K562 (cell line): ENCODE measurements around the gene MAS1L. TPM values are rescaled to one million over a fixed set of nuclear protein-coding genes. Genes with fewer than 3 reads are reported as not detected.

ENCODE experiments used
- ATAC-seq: fragments of 200-7000 bp; cut with Tn5 transposase; 3 replicates; pipeline ENCODE4 v1.9.1; 2020; ENCODE audit warnings: moderate library complexity
- BruUV-seq: library from RNA; stranded (reverse); fragments of 400-500 nt; replicated peaks from 2 replicates; lab custom pipeline; 2021; lab: Mats Ljungman, UMichigan
- CTCF ChIA-PET: fragments of 300-600 bp; formaldehyde crosslinking; extraction: SDS; loops from one replicate; lab custom pipeline; 2021; ENCODE audit warnings: low intra/inter-chr PET ratio; lab: Yijun Ruan, JAX
- POLR2A ChIA-PET: fragments of 300-600, 350-650 bp; sonication (Branson Sonifier 250); formaldehyde crosslinking; extraction: SDS; loops from one replicate; lab custom pipeline; 2021; ENCODE audit warnings: antibody characterized with exemption, inconsistent platforms; lab: Yijun Ruan, JAX
- DNase-seq, 4 experiments: peaks; one replicate each; pipeline versions ENCODE4 v3.0.0 to v3.0.0-alpha.2; 2011 to 2018; ENCODE audit warnings: low spot score in 3 of 4, mixed read lengths in 3 of 4; ENCODE audit errors: extremely low read depth in 1 of 4
- FAIRE-seq: peaks from 2 replicates; lab custom pipeline; 2011; peaks lifted over from hg19 to GRCh38; lab: Jason Lieb, UNC
- H2AFZ ChIP-seq: 2 replicates; pipeline ENCODE4 v1.6.0; 2011; ENCODE audit warnings: low read depth, low read length, control low read depth, inconsistent platforms
- H3K27ac ChIP-seq: fragments of 200-600 bp; 3 replicates; pipeline ENCODE4 v1.8.0; 2011; ENCODE audit warnings: low read depth, mild to moderate bottlenecking, control low read depth, inconsistent platforms, low read length, moderate library complexity, mixed read lengths; ENCODE audit errors: extremely low read depth
- H3K27me3 ChIP-seq, 2 experiments: fragments of 300-600 bp in 1 of 2; 2 replicates in 1 of 2; 3 replicates in 1 of 2; pipeline versions ENCODE4 v1.6.0 to v1.8.0; 2011; ENCODE audit warnings: inconsistent platforms in 2 of 2, low read length in 2 of 2, mild to moderate bottlenecking in 1 of 2, mixed read lengths in 1 of 2, moderate library complexity in 1 of 2; ENCODE audit not compliant: control insufficient read depth in 2 of 2, insufficient read depth in 2 of 2
- H3K36me3 ChIP-seq: fragments of 300-600 bp; 3 replicates; pipeline ENCODE4 v1.8.0; 2011; ENCODE audit warnings: mild to moderate bottlenecking, low read length, inconsistent platforms; ENCODE audit not compliant: control insufficient read depth, insufficient read depth
- H3K4me1 ChIP-seq, 2 experiments: fragments of 200-600 bp in 1 of 2; replicated peaks in 1 of 2; 2 replicates in 1 of 2; 3 replicates in 1 of 2; pipeline versions ENCODE4 v1.5.1 to v1.8.0; 2011; ENCODE audit warnings: inconsistent platforms in 2 of 2, low read length in 2 of 2, mild to moderate bottlenecking in 1 of 2, mixed read lengths in 1 of 2, moderate library complexity in 1 of 2; ENCODE audit not compliant: control insufficient read depth in 2 of 2, insufficient read depth in 2 of 2
- H3K4me2 ChIP-seq: 2 replicates; pipeline ENCODE4 v1.6.1; 2011; ENCODE audit warnings: low read length, control low read depth, inconsistent platforms, mixed read lengths; ENCODE audit not compliant: insufficient read depth
- H3K4me3 ChIP-seq: fragments of 200-600 bp; sonication (generic), shearing (Covaris generic); 2 replicates; pipeline ENCODE4 v1.5.1; 2016; ENCODE audit warnings: control low read depth, inconsistent platforms
- H3K79me2 ChIP-seq: fragments of 200-600 bp; 3 replicates; pipeline ENCODE4 v1.8.0; 2011; ENCODE audit warnings: low read length, inconsistent platforms; ENCODE audit not compliant: control insufficient read depth, insufficient read depth
- H3K9ac ChIP-seq, 2 experiments: 2 replicates each; pipeline versions ENCODE4 v1.6.0 to v1.6.1; 2011; ENCODE audit warnings: low read depth in 2 of 2, low read length in 2 of 2, control low read depth in 1 of 2, inconsistent platforms in 1 of 2, mild to moderate bottlenecking in 1 of 2, mixed read lengths in 1 of 2; ENCODE audit not compliant: insufficient read depth in 1 of 2
- H3K9me1 ChIP-seq: one replicate; pipeline ENCODE4 v1.6.0; 2011; ENCODE audit warnings: inconsistent platforms, mild to moderate bottlenecking, low read length, moderate library complexity; ENCODE audit not compliant: control insufficient read depth, insufficient read depth
- H3K9me3 ChIP-seq: replicated peaks from 2 replicates; pipeline ENCODE4 v1.5.1; 2011; ENCODE audit warnings: low read depth, low read length, inconsistent platforms; ENCODE audit not compliant: control insufficient read depth, insufficient read depth
- H4K20me1 ChIP-seq: replicated peaks from 2 replicates; pipeline ENCODE4 v1.6.1; 2011; ENCODE audit warnings: low read length, inconsistent platforms, mixed read lengths; ENCODE audit not compliant: control insufficient read depth, insufficient read depth
- ATF2 ChIP-seq: sonication (generic); formaldehyde crosslinking; IDR thresholded peaks from 2 replicates; pipeline ENCODE4 v1.8.1; 2022; ENCODE audit warnings: missing genetic modification reagents
- CEBPB ChIP-seq: fragments of 450-650 bp; IDR thresholded peaks from 2 replicates; pipeline ENCODE4 v1.6.1; 2016; ENCODE audit warnings: missing genetic modification characterization, missing compliant biosample characterization
- DIDO1 ChIP-seq: fragments of 450-650 bp; IDR thresholded peaks from 2 replicates; pipeline ENCODE4 v1.6.1; 2016; ENCODE audit warnings: low read depth, missing biosample characterization, missing genetic modification characterization
- E2F8 ChIP-seq: fragments of 450-650 bp; IDR thresholded peaks from 2 replicates; pipeline ENCODE4 v1.7.1; 2018; ENCODE audit warnings: mild to moderate bottlenecking, low read depth; ENCODE audit not compliant: partially characterized antibody
- FOXJ3 ChIP-seq: sonication (generic); formaldehyde crosslinking; IDR thresholded peaks from 2 replicates; pipeline ENCODE4 v1.4.0; 2020; ENCODE audit warnings: mild to moderate bottlenecking, missing genetic modification reagents
- NUFIP1 ChIP-seq: fragments of 450-650 bp; IDR thresholded peaks from 2 replicates; pipeline ENCODE4 v1.6.1; 2018; ENCODE audit not compliant: partially characterized antibody
- RBM25 ChIP-seq: fragments of 200-400 bp; formaldehyde crosslinking; IDR thresholded peaks from 2 replicates; pipeline ENCODE4 v1.6.1; 2018; ENCODE audit warnings: low read length, low read depth, moderate library complexity; ENCODE audit not compliant: severe bottlenecking
- SRSF9 ChIP-seq: fragments of 200-400 bp; formaldehyde crosslinking; IDR thresholded peaks from 2 replicates; pipeline ENCODE4 v1.6.1; 2017; ENCODE audit warnings: low read depth, low read length, borderline replicate concordance
- TSHZ1 ChIP-seq: fragments of 250-450 bp; sonication (Bioruptor Pico); IDR thresholded peaks from 2 replicates; pipeline ENCODE4 v1.4.0; 2020; ENCODE audit warnings: mild to moderate bottlenecking, moderate library complexity
- ZBTB1 ChIP-seq: sonication (generic); formaldehyde crosslinking; IDR thresholded peaks from 2 replicates; pipeline ENCODE4 v1.8.1; 2023; ENCODE audit warnings: missing genetic modification reagents, low read depth, mild to moderate bottlenecking, borderline replicate concordance
- ZBTB9 ChIP-seq: fragments of 450-650 bp; formaldehyde crosslinking; IDR thresholded peaks from 2 replicates; pipeline ENCODE4 v1.4.0; 2020; ENCODE audit warnings: mild to moderate bottlenecking, moderate library complexity
- ZNF551 ChIP-seq: fragments of 250-450 bp; sonication (Bioruptor Pico); IDR thresholded peaks from 2 replicates; pipeline ENCODE4 v1.5.0; 2021; ENCODE audit warnings: mild to moderate bottlenecking, moderate library complexity
- ZSCAN32 ChIP-seq: fragments of 450-650 bp; formaldehyde crosslinking; IDR thresholded peaks from 2 replicates; pipeline ENCODE4 v1.4.0; 2020; ENCODE audit warnings: mild to moderate bottlenecking, moderate library complexity
- WGBS: fragments of 100-300 bp; shearing (Covaris generic); methylation state at CpG from one replicate; pipeline ENCODE4 v1.1.6; 2016; ENCODE audit warnings: low coverage, mixed read lengths; ENCODE audit not compliant: insufficient coverage; ENCODE audit errors: missing lambda C conversion rate; 5-methylcytosine and 5-hydroxymethylcytosine counted together
- in situ Hi-C: fragments of 300-500 bp; cut with MboI; formaldehyde crosslinking; loops from 4 replicates; pipeline ENCODE4 v1.15.0; 2018; ENCODE audit warnings: inconsistent platforms, mixed read lengths
- intact Hi-C: fragments of 100-400 bp; cut with micrococcal nuclease; formaldehyde crosslinking; loops from 2 replicates; pipeline ENCODE4 v1.14.2; 2022
- polyA plus RNA-seq, 8 experiments: library from polyadenylated mRNA; depleted of rRNA in 4 of 8; stranded (reverse) in 5 of 8; unstranded in 3 of 8; fragments of >200 nt; fragmentation: Nextera tagmentation in 2 of 8; fragmentation: Illumina TruSeq in 1 of 8; extraction: Ambion mirVana in 2 of 8; extraction: Trizol in 1 of 8; gene quantifications; 2 replicates each; pipeline versions ENCODE4 v1.2.1 to v1.2.3, GENCODE V29; 2011 to 2014; ENCODE audit warnings: inconsistent platforms in 1 of 8, missing spikeins in 1 of 8
- total RNA-seq, 7 experiments: library from RNA; depleted of rRNA in 6 of 7; stranded (reverse); fragments of >200 nt in 6 of 7; fragmentation: Illumina TruSeq in 2 of 7; extraction: Trizol in 2 of 7; gene quantifications; 2 replicates each; pipeline versions ENCODE4 v1.2.1 to v1.2.3, GENCODE V29; 2011 to 2021; ENCODE audit warnings: low replicate concordance in 1 of 7

MAS1L gene
- total and polyA plus RNA-seq, 9 of the 15 experiments (the other 6 are each of a cell fraction or from before 2014, with no cell fraction given), result not detected

- intact Hi-C loops, result no loop called here
- WGBS, result 10% methylated on average over 3 of the region's 3 CpGs
- TF ChIP-seq ZNF551 (CRISPR knock-in tag) (no peak), SRSF9 (no peak), ZBTB9 (no peak), RBM25 (no peak), ZBTB1 (CRISPR knock-in tag) (no peak), TSHZ1 (no peak), ZSCAN32 (no peak), CEBPB (tag) (no peak), E2F8 (no peak), ATF2 (no peak), NUFIP1 (no peak), FOXJ3 (CRISPR knock-in tag) (no peak), DIDO1 (tag) (no peak)
These were observed 14.4 kb upstream of the MAS1L start for GRCh38 chr6:29502181-29502580.

More at GRCh38 chr6:29502181-29502580, 14.4 kb upstream of the MAS1L start:
- FAIRE-seq (no peak), ATAC-seq (no peak), DNase-seq (no peak)
- H3K36me3 ChIP-seq, result no peaks in the 10 kb centered on the region
- no peak overlapping the region for H3K27ac ChIP-seq
- POLR2A ChIA-PET, result interaction anchor here (1.0 kb wide), 1 partner anchor 10 kb away, joined by 5 read pairs; no protein-coding TSS in a partner anchor
- BruUV-seq, result no TSS peak
- H3K9me3 ChIP-seq, result no peaks in the 10 kb centered on the region
- no peaks in the 10 kb centered on the region for H3K79me2 ChIP-seq
- H3K4me2 ChIP-seq, result no peak overlapping the region
- no peak overlapping the region for H2AFZ ChIP-seq
- peaks cover 7 to 52% of the 10 kb centered on the region in 2 experiments; a peak in 2 of 5 replicates for H3K27me3 ChIP-seq
- H3K9me1 ChIP-seq, result no peaks in the 10 kb centered on the region
- CTCF ChIA-PET, result no interaction called here
- H3K9ac ChIP-seq, result peak overlapping the region in 1 of 2 experiments; percentile 45; a peak in 2 of 4 replicates
- no peaks in the 10 kb centered on the region for H3K4me1 ChIP-seq
- H4K20me1 ChIP-seq, result 0 out of 2 replicates have a peak, but pooled peaks cover 2% of the 10 kb centered on the region
- H3K4me3 ChIP-seq, result no peak overlapping the region
- in situ Hi-C loops, result no loop called here
